ENCODE measurements around the gene KIF17.

The KIF17 gene

DNA sequence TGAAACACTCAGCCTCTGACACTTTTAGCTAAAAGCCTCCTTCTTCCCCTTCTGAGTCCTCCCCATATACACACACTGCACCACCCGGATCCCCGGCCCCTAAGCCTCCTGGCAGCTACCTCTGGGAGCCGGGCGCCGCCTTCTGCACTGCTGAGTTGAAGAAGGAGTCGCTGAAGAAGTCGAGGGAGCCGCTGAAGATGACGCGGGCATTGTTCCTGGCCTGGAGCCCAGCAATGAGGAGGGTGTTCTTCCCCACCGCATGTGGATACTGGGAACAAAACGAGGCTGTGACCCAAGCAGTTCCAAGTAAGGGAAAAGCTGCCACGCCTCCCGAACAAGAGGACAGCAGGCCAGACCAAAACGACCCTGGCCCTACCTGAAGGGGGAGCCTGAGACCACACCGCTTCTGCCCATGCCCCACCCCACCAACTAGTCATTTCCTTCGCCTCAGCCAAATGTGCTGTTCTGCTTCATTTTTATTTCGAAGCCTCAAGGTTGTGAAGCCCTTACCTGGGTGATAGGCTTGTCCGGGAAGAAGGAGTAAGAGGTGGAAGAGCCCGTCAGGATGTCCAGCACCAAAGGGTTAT, 63.6 kb downstream of the KIF17 start:
- TF ChIP-seq, protein P1, sequence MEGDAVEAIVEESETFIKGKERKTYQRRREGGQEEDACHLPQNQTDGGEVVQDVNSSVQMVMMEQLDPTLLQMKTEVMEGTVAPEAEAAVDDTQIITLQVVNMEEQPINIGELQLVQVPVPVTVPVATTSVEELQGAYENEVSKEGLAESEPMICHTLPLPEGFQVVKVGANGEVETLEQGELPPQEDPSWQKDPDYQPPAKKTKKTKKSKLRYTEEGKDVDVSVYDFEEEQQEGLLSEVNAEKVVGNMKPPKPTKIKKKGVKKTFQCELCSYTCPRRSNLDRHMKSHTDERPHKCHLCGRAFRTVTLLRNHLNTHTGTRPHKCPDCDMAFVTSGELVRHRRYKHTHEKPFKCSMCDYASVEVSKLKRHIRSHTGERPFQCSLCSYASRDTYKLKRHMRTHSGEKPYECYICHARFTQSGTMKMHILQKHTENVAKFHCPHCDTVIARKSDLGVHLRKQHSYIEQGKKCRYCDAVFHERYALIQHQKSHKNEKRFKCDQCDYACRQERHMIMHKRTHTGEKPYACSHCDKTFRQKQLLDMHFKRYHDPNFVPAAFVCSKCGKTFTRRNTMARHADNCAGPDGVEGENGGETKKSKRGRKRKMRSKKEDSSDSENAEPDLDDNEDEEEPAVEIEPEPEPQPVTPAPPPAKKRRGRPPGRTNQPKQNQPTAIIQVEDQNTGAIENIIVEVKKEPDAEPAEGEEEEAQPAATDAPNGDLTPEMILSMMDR (IDR thresholded peaks at IDR 0.05): no peak
- no peak overlapping the region for H3K27ac ChIP-seq
- H3K36me3 ChIP-seq: peaks cover 57 to 89% (median 83%) of the 10 kb centered on the region in 3 donors
- H3K4me3 ChIP-seq: no peak overlapping the region
- H3K9me3 ChIP-seq: no peaks in the 10 kb centered on the region
- DNase-seq: no peak
- H3K4me1 ChIP-seq: peaks cover 0 to 9% (median 2%) of the 10 kb centered on the region in 4 donors
- intact Hi-C loops (cut with DNase I; ENCODE audit: low total_unique reads): no loop called here
- no peaks in the 10 kb centered on the region for H3K27me3 ChIP-seq

DNA sequence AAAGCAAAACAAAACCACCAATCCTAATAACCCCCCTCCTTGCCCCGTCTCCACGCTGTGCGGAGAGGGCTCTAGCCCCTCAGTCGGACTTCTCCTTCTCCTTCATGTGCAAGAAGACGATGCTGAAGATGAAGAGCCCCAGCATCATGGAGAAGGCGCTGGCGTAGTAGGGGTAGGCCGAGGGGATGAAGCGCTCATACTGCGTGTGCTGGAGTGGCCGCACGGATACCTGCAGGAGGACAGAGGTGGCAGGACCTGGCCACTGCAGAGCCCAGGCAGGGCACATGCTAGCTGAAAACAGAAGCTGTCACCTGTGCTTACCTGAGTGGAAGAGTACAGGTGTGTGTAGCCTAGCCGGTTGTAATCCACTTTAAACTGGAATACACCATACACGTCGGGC, 65.5 kb downstream of the KIF17 start:
- Histone ChIP-seq H3K4me3 (no peak overlapping the region), H3K9me3 (no peaks in the 10 kb centered on the region), H3K36me3 (peaks cover 73 to 96% (median 96%) of the 10 kb centered on the region in 3 donors), H3K27ac (no peak overlapping the region), H3K27me3 (no peaks in the 10 kb centered on the region), H3K4me1 (peaks cover 0 to 4% (median 0%) of the 10 kb centered on the region in 4 donors)
- TF ChIP-seq, protein P1 (IDR thresholded peaks at IDR 0.05): no peak
- intact Hi-C loops (cut with DNase I; ENCODE audit: low total_unique reads): no loop called here
- no peak for DNase-seq

DNA sequence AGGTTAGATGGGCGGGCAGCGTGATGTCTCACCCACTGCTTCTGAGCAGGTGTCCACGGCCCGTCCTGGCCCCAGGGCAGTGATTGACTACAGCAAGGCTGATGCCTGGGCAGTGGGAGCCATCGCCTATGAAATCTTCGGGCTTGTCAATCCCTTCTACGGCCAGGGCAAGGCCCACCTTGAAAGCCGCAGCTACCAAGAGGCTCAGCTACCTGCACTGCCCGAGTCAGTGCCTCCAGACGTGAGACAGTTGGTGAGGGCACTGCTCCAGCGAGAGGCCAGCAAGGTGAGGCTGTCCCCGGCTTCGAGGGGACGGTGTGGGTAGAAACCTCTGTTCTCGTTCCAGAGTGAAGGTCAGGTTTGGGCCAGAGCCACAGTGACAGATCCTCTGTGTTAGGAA, 68.9 kb downstream of the KIF17 start:
- H3K9me3 ChIP-seq: no peaks in the 10 kb centered on the region
- intact Hi-C loops (cut with DNase I; ENCODE audit: low total_unique reads): loop anchor here (1.0 kb wide), 1 partner anchor 45 kb away; no protein-coding TSS in a partner anchor
- no peaks in the 10 kb centered on the region for H3K27me3 ChIP-seq
- H3K4me3 ChIP-seq: no peak overlapping the region
- H3K36me3 ChIP-seq: peaks cover 80 to 96% (median 85%) of the 10 kb centered on the region in 3 donors
- TF ChIP-seq, protein P1 (IDR thresholded peaks at IDR 0.05): no peak
- no peak overlapping the region for H3K27ac ChIP-seq
- no peaks in the 10 kb centered on the region for H3K4me1 ChIP-seq
- DNase-seq: no peak

DNA sequence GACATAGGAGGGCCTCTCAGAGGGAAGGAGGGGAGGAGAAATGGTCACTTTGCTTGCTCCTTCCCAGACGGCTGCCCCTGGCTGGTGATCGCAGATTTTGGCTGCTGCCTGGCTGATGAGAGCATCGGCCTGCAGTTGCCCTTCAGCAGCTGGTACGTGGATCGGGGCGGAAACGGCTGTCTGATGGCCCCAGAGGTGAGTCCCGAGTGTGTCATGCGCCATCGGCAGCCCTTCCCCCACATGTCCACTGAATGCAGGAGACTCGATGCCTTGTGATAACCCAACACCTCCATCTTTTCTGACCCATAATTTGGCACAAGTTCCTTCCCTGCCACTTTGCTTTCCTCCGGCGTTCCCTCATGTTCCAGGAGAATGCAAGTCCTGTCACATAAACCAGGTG, 69.4 kb downstream of the KIF17 start:
- Histone ChIP-seq H3K4me3 (no peak overlapping the region), H3K9me3 (no peaks in the 10 kb centered on the region), H3K36me3 (peaks cover 80 to 96% (median 85%) of the 10 kb centered on the region in 3 donors), H3K27me3 (no peaks in the 10 kb centered on the region), H3K27ac (no peak overlapping the region), H3K4me1 (no peaks in the 10 kb centered on the region)
- intact Hi-C loops (cut with DNase I; ENCODE audit: low total_unique reads): loop anchor here (1.0 kb wide), 1 partner anchor 44 kb away; no protein-coding TSS in a partner anchor
- DNase-seq: no peak
- TF ChIP-seq, protein P1 (IDR thresholded peaks at IDR 0.05): no peak

DNA sequence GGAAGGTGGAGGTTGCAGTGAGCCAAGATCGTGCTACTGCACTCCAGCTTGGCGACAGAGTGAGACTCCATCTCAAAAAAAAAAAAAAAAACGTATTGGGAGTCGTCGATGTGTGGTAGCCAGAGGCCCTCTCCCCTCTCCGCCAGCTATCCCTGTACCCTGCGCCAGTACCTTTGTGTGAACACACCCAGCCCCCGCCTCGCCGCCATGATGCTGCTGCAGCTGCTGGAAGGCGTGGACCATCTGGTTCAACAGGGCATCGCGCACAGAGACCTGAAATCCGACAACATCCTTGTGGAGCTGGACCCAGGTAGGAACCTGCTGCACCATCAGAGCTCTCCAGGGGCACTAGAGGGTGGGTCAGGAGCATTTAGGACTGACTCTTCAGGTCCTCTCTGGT, 72.4 kb downstream of the KIF17 start:
- Histone ChIP-seq H3K4me1 (no peaks in the 10 kb centered on the region), H3K36me3 (peaks cover 75 to 98% (median 87%) of the 10 kb centered on the region in 3 donors), H3K4me3 (no peak overlapping the region), H3K27ac (no peak overlapping the region), H3K27me3 (no peaks in the 10 kb centered on the region), H3K9me3 (no peaks in the 10 kb centered on the region)
- intact Hi-C loops (cut with DNase I; ENCODE audit: low total_unique reads): no loop called here
- no peak for DNase-seq
- TF ChIP-seq, protein P1 (IDR thresholded peaks at IDR 0.05): no peak

All from tibial artery (tissue), 4 donors.